Measurements from ENCODE around the gene NPM1.
"Not testable (repeated sequence)": the region's sequence is repeated elsewhere in the genome, so short reads cannot be mapped to it uniquely, and the experiment has no call there.

DNA sequence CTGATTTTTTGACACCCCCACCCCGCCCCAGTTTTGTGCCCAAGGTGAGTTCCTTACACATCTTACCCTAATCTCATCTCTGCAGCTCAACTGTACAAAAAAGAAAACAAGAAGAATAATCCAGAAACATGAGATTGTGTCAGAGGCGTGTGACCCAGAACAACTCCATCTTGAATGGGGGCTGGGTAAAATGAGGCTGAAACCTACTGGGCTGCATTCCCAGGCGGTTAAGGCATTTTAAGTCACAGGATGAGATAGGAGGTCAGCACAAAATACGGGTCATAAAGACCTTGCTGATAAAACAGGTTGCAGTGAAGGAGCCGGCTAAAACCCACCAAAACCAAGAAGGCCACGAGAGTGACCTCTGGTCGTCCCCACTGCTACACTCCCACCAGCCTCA is 26.5 kb upstream of the NPM1 start:
- TF ChIP-seq SOX13 (IDR thresholded peaks at IDR 0.05); SOX13 (CRISPR knock-in tag; conservative IDR thresholded peaks at IDR 0.05 in 1 of 2, IDR thresholded peaks at IDR 0.05 in 1 of 2); ZKSCAN5 (CRISPR knock-in tag; IDR thresholded peaks at IDR 0.05); TCF12 (IDR thresholded peaks at IDR 0.05); TCF12 (CRISPR knock-in tag; IDR thresholded peaks at IDR 0.05); HDAC1 (CRISPR knock-in tag; IDR thresholded peaks at IDR 0.05); KLF6 (CRISPR knock-in tag; IDR thresholded peaks at IDR 0.05); MTA1 (CRISPR knock-in tag; IDR thresholded peaks at IDR 0.05; ENCODE audit: borderline replicate concordance); FOXM1 (CRISPR knock-in tag; IDR thresholded peaks at IDR 0.05); ATF1 (CRISPR knock-in tag; IDR thresholded peaks at IDR 0.05): not testable (repeated sequence)
- TF ChIP-seq, protein P1, sequence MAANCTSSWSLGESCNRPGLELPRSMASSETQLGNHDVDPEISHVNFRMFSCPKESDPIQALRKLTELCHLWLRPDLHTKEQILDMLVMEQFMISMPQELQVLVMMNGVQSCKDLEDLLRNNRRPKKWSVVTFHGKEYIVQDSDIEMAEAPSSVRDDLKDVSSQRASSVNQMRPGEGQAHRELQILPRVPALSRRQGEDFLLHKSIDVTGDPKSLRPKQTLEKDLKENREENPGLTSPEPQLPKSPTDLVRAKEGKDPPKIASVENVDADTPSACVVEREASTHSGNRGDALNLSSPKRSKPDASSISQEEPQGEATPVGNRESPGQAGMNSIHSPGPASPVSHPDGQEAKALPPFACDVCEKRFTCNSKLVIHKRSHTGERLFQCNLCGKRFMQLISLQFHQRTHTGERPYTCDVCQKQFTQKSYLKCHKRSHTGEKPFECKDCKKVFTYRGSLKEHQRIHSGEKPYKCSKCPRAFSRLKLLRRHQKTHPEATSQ (CRISPR knock-in tag; IDR thresholded peaks at IDR 0.05; ENCODE audit: borderline replicate concordance), result not testable (repeated sequence)
- TF ChIP-seq, protein P2, sequence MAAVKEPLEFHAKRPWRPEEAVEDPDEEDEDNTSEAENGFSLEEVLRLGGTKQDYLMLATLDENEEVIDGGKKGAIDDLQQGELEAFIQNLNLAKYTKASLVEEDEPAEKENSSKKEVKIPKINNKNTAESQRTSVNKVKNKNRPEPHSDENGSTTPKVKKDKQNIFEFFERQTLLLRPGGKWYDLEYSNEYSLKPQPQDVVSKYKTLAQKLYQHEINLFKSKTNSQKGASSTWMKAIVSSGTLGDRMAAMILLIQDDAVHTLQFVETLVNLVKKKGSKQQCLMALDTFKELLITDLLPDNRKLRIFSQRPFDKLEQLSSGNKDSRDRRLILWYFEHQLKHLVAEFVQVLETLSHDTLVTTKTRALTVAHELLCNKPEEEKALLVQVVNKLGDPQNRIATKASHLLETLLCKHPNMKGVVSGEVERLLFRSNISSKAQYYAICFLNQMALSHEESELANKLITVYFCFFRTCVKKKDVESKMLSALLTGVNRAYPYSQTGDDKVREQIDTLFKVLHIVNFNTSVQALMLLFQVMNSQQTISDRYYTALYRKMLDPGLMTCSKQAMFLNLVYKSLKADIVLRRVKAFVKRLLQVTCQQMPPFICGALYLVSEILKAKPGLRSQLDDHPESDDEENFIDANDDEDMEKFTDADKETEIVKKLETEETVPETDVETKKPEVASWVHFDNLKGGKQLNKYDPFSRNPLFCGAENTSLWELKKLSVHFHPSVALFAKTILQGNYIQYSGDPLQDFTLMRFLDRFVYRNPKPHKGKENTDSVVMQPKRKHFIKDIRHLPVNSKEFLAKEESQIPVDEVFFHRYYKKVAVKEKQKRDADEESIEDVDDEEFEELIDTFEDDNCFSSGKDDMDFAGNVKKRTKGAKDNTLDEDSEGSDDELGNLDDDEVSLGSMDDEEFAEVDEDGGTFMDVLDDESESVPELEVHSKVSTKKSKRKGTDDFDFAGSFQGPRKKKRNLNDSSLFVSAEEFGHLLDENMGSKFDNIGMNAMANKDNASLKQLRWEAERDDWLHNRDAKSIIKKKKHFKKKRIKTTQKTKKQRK (IDR thresholded peaks at IDR 0.05; ENCODE audit: low read length), result not testable (repeated sequence)
- TF ChIP-seq, protein P3, sequence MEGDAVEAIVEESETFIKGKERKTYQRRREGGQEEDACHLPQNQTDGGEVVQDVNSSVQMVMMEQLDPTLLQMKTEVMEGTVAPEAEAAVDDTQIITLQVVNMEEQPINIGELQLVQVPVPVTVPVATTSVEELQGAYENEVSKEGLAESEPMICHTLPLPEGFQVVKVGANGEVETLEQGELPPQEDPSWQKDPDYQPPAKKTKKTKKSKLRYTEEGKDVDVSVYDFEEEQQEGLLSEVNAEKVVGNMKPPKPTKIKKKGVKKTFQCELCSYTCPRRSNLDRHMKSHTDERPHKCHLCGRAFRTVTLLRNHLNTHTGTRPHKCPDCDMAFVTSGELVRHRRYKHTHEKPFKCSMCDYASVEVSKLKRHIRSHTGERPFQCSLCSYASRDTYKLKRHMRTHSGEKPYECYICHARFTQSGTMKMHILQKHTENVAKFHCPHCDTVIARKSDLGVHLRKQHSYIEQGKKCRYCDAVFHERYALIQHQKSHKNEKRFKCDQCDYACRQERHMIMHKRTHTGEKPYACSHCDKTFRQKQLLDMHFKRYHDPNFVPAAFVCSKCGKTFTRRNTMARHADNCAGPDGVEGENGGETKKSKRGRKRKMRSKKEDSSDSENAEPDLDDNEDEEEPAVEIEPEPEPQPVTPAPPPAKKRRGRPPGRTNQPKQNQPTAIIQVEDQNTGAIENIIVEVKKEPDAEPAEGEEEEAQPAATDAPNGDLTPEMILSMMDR (CRISPR knock-in tag; IDR thresholded peaks at IDR 0.05), result not testable (repeated sequence)

All from HepG2 (cell line).